GM11168 (cell line): ENCODE data around the gene MALRD1.

Experiments
- in situ Hi-C: fragments of 300-500 bp; cut with MboI; formaldehyde crosslinking; loops from one replicate; pipeline ENCODE4 v1.12.0; 2022; ENCODE audit warnings: low sequenced_read_pairs; ENCODE audit not compliant: unreplicated experiment

MALRD1 gene

DNA sequence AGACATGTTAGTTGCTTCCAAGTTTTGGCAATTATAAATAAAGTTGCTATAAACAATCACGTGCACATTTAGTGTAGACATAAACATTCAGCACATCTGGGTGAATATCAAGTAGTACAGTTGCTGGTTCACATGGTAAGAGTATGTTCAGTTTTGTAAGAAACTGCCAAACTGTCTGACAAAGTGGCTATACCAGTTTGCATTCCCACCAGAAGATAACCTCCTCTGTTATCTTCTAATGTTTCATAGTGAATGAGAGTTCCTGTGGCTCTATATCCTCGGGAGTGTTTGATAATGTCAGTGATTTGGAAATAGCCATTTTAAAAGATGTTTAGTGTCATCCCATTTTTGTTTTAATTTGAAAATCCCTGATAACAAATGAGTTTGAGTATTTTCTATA is 508.1 kb downstream of the MALRD1 start:
- in situ Hi-C loops, result no loop called here

DNA sequence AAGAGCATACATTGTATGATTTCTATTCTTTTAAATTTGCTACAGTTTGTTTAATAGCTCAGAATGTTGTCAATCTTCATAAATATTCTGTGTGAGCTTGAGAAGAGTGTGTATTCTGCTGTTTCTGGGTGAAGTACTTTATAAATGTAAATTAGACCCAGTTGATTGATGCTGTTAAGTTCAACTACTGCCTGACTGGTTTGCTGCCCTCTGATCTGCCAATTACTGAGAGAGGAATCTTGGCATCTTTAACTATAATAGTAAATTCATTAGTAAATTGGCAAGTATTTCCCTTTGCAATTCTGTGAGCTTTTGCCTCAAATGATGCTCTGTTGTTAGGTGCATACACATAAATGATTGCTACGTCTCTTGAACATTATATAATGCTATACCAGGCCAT is 512.6 kb downstream of the MALRD1 start:
- in situ Hi-C loops, result no loop called here

DNA sequence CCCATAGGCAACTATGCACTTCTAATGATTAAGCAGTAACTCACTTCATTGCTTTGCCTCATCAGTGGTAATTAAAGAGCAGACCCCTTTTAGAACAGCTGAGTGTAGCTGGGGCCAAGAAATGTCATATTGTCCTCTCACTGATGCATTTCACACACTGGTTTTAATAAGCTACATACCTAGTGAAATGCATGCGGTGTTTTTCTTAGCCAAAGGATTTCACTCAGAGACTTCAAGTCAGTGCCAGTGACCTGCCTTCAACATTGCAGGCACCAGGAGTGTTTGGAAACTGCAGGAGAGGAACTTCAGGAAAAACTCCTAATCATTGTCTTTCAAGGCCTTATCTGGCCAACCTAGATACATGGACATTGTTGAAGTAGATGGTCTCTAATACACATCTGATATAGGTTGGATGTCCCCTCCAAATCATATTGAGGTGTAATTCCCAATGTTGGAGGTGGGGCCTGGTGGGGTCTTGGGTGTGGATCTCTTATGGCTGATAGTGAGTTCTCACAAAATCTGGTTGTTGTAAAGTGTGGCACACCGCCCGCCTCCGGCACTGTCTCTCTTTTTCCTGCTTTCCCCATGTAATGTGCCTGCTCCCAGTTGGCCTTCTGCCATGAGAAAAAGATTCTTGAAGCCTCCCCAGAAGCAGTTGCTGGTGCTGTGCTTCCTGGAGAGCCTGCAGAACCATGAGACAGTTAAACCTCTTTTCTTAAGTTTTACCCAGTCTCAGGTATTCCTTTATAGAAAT is 515.0 kb downstream of the MALRD1 start:
- in situ Hi-C loops, result no loop called here

DNA sequence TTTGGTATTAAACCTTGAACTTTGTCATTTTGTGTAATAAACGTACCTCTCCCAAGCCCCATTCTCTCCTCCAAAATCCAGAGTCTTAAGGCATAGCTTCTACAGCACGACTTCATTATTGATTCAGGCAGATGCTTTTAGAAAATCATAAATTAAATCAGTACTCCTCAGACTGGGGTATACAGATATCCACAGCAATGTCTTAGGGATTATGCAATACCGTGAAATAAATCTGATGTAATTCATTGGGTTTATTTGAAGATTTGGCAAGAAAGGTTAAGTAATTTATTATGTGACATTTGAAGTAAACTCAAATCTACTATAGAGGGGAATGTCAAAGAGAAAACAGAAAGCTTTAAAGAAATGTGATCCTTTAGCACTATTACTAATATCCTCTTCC is 521.5 kb downstream of the MALRD1 start:
- in situ Hi-C loops, result no loop called here

DNA sequence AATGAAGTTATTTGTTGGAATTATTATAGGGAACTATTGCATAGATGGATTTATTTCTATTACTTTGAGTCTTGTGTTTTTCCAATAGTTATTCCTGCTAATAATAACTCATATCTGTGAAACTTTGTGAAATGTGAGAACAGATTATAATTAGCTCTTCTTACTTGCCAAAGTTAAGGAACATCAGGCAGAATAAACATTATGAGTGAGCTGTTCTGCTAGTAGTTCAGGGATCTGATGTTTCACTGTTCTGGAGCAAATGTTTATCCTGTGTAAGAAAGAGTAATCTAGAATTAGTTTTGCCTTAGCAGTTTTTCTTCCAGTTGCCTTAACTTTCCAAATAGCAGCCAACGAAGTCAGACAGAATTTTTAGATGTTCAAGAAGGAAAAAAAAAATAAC is 522.4 kb downstream of the MALRD1 start:
- in situ Hi-C loops, result no loop called here

DNA sequence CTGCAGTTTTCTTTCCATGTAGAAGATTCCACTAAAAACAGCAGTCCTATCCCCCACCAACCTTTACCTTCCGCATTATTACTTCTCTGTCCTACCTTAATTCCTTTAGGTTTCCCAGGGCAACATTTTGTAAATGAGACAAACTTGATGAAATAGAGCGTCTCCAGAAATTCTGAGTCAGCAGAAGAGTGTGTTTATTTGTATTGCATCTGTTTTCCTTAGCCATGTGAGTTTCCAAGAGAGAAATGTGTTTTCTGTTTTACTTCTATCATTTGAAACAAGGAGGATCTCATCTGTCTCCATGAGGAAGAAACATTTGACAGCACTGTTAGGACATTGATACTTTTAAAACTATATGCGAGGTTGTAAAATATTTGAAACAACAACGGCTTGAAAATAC is 523.5 kb downstream of the MALRD1 start:
- in situ Hi-C loops, result no loop called here

DNA sequence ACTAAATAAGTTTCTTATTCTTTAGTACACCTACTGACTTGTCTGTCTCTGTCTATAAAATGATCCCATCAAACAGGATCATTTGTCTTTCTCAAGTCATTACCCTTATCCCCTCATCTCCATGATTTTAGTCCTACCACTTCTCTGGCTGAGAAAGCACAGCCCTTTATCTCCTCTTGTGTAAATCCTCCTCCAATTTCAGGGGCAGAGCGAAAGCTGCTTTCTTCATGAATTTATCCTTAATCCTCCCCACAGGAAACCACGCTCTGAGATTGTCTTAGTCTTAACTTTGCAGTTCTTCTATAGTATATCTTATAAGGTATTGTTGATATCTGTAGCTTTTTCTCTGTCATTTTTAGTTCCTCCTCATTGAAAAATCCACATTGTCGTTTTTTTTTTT is 528.0 kb downstream of the MALRD1 start:
- in situ Hi-C loops, result no loop called here

DNA sequence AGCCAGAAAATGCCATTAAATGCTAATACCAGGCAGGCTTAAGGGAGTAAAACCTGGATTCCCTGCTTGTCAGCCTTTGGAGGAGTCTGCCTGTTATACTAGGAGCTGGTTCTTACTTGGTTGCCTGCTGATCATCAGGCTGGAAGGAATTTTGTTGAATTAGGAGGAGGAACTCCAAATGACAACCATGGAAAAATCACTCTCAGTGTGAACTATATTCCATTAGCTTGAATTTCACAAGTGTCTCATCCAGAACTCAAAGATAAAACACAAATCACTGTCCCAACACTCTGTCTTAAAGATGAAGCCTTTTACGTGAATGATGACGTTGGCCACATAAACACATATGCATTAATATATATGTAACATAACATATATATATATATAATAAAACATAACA is 528.8 kb downstream of the MALRD1 start:
- in situ Hi-C loops, result no loop called here

DNA sequence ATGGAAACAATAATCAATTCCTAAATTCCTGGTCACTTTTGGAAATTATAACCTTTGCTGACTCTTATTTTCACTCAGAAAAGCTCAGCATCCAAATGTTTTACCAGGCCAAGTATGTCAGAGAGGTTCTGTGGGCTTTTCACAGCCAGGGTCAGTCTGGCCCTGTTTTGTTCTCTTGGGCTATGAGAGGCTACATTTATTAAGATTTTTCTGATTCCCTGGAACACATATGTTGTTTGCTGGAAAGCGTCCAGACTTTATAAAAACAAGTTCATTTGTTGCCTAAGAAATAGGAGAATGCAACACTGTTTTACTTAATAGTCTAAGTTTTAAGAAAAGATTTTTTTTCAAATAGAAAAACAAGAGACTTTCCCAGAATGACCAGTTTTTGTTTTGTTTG is 529.2 kb downstream of the MALRD1 start:
- in situ Hi-C loops, result no loop called here

DNA sequence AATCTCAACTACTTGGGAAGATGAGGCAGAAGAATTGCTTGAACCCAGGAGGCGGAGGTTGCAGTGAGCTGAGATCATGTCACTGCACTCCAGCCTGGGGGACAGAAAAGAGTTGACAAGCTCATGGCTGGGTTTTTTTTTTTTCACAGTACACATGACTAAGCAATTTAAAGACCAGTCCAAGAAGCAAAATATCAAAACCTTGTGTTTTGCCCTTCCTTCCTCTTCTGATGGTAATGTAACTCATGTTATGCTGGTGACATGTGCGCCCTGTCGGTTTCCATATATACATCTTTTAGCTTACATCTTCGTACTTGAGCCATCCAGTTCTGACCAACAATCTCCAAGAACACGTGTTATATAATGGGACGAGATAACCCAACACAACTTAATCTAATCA is 530.0 kb downstream of the MALRD1 start:
- in situ Hi-C loops, result no loop called here

DNA sequence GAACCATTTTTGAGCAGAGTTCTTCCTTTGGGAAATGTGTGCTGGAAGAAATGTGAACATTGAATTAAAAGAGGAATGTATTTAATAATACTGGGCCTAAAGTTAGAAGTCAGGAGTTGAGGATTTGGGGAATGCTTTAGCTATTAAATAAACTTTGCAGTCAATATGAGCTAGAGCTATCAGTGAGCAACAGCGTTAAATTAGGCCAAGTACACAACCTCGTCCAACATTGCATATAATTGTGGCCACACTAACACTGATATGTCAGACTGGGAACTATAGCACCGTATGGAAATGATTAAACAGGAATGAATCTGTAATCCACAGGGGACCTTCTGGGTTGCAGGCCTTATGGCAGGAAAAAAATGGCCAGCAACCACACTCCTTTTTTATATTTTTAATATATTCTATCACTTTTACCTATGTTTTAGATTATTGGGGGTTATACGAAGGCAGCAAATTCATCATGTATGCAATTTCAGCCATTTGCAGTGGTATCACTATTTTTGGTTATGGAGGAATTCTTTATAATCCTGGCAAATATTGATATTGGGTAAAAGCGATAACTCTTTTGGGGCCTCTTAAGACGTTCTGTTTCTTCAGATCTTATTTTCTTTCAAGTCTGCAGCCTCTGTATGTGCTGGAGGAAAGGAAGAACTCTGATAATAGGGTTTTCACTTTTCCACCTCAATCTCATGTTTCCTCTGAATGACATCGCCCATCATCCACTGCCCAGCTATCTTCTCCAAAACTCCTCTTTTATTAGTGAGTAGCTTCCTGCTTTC is 531.4 kb downstream of the MALRD1 start:
- in situ Hi-C loops, result no loop called here

DNA sequence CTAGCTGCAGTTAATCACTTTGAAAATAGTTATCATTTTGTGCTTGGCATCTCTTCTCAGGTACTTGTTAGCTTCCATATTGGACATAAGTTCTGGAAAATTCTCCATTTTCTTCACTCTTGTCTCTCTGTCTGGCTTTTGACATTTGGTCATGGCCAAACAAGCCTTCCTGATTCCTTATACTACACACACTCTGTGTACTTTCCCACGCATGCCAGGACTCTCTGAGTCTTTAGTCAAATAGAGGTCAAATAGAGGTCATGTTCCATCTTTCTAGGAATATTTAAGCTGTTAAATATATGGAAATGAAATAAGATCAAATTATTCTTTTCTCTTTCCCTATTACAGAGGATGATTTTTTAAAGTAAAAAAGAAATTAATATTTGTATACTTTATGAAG is 532.1 kb downstream of the MALRD1 start:
- in situ Hi-C loops, result no loop called here

DNA sequence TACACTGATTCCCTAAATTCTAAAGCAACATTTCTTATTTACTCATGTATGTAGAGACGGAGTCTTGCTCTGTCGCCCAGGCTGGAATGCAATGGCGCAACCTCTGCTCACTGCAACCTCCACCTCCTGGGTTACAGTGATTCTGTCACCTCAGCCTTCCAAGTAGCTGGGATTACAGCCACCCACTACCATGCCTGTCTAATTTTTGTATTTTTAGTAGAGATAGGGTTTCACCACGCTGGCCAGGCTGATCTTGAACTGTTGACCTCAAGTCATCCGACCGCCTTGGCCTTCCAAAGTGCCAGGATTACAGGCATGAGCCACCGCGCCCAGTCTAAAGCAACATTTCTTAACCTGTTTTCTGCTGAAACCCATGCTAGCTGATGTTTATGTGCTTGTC is 540.0 kb downstream of the MALRD1 start:
- in situ Hi-C loops, result no loop called here

DNA sequence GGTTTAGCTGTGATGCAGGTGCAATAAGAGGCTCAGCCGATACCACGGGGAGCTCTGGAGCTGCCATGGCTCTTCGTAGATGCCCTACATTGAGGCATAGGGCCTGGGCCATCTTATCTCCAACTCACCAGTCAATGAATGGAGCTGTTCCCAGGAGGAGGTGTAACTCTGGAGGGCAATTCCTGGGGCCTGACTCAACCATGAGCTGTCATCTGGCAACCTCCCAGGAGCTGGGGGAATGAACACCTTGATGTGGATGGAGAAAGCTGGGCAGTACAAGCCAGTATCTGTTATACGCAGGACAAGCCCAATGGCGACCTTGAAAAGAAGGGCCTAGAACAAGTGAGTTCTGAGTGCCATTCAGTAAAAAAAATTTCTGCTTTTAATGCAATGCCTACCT is 543.7 kb downstream of the MALRD1 start:
- in situ Hi-C loops, result no loop called here

DNA sequence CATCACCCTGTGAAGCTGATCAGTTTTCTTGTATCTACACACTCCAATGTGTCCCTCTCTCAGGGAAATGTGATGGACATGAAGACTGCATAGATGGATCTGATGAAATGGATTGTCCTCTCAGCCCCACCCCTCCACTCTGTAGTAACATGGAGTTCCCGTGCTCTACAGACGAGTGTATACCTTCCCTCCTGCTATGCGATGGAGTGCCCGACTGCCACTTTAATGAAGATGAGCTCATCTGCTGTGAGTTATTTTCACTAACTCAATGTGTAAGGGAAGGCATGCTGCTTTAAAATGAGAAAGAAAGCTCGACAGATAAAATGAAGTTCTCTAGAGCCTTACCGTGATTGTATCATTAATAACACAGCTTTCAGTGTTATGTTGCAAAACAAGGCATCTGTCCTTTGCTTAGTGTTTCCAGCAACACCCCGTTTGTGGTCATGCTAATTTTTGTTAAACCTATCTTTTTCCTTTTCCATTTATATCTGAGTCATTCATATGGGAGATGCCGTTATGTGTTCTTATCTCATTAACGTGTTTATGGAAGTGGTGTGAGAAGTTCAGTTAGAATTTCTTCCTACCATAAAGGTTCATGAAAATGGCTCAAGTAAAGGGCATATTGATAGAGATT is 546.7 kb downstream of the MALRD1 start:
- in situ Hi-C loops, result no loop called here

DNA sequence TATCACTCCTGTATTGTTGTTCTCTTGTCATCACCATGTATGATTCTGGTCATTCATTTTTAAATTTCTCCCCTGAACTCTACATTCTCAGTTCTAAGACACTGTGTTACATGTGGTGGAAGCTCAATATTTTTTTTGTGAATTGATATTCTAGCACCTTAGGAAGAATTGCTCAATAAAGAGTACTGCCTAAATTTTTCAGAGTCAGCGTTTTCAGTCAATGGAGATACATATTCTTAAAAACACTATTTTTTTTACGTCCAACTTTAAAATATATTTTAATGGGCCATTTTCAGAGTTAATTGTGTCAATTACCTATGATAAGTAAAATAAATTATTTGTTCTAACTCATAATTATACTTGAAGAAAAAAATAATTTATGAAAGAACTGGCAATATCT is 557.2 kb downstream of the MALRD1 start:
- in situ Hi-C loops, result no loop called here

DNA sequence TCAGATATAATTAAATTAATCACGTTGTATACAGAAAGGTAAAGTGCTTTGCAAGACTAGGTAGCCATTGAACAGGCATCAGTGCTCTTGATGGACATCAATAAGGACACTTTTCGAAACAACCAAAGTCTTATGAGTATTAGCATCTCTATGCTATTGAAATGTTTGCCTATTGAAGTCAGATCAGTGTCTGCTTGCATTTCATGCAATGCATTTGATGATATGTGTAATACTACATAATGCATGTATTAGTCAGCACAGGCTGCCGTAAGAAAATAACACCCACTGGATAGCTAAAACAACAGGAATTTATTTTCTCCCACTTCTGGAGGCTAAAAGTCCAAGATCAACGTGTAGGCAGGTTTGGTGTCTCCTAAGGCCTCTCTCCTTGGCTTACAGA is 558.4 kb downstream of the MALRD1 start:
- in situ Hi-C loops, result no loop called here

DNA sequence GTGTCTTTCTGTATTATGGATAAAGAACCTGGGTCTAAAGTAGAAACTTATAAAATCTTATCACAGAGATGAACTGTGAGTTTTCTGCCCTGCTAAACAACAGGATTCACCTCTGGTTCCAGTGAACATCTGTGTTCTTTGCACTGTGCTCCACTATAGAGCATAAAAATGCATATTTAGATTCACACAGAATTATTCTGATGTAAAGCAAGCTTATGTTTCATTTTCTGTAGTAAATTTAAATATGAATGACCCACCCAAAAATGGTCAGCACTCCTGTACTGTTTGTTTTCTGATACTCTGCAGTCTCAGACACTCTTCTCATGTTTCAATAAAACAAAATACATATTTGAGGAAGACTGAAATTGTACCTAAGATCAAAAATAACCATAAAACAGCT is 563.2 kb downstream of the MALRD1 start:
- in situ Hi-C loops, result no loop called here

DNA sequence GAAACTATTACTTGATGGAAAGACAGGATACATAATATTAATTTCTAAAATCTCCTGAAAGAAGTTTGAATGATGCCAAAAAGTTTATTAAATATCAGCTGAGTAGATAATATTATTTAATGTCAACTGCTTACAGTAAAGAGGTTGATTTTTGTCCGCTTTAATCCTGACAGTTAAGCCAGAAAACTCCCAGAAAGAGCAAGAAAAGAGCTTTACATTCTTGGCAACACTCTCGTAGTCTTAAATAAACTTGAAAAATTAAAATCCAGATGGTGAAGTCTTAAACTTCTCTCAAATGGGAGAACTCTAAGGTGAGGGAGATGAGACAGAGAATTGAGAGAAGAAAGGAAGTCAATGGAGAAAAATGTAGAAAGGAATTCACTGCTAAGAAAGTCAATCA is 568.4 kb downstream of the MALRD1 start:
- in situ Hi-C loops, result no loop called here

DNA sequence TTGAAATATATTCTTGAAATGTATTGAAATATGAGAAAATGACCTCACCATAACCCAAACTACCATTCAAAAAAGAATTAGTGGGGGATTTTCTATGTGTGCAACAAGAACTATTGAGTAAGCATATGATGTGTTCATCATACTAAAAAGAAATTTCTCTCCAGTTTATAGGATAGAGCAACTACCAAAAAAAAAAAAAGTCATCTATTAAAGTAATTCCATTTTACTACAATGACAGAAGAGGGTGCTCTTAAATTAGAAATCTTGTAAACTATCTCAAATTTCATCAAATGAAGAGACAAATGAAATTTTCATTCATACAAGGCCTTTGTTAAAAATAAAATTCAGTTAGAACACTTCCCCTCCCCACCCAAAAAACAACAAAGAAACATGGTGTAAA is 572.2 kb downstream of the MALRD1 start:
- in situ Hi-C loops, result no loop called here

DNA sequence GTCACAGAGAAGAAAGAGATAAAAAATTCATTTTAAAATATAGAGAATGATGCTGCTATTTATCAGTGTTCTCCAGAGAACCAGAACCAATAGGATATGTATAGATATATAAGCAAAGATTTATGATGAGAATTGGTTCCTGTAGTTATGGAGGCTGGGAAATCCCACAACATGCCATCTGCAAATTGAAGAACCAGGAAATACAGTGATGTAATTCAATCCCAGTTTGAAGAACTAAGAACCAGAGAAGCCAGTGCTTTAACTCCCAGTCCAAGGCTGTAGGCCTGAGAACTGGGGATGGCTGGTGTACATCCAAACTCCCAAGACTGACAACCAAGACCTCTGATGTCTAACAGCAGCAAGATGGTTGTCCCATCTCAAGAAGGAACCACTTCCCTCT is 574.7 kb downstream of the MALRD1 start:
- in situ Hi-C loops, result no loop called here
